ENCODE results near the gene CHRM2.

Gene CHRM2

GRCh38 chr7:137025469-137026175, 157.2 kb downstream of the CHRM2 start:
- Histone ChIP-seq H3K9ac (no peak overlapping the region), H3K27ac (no peak overlapping the region), H3K4me1 (no peaks in the 10 kb centered on the region), H3K27me3 (no peaks in the 10 kb centered on the region), H4K20me1 (no peaks in the 10 kb centered on the region), H3K36me3 (no peaks in the 10 kb centered on the region), H3K9me3 (replicated peaks in 1 of 11) (no peaks in the 10 kb centered on the region), H3K4me2 (no peak overlapping the region), H3K4me3 (no peak overlapping the region)
- no peak for TF ChIP-seq Cebpa-rat (IDR thresholded peaks at IDR 0.05)

GRCh38 chr7:137026176-137026500, 157.7 kb downstream of the CHRM2 start:
- no peaks in the 10 kb centered on the region for H3K4me1 ChIP-seq
- H3K4me2 ChIP-seq, result no peak overlapping the region
- no peak for TF ChIP-seq Cebpa-rat (IDR thresholded peaks at IDR 0.05)
- H3K36me3 ChIP-seq, result no peaks in the 10 kb centered on the region
- H3K9me3 ChIP-seq (replicated peaks in 1 of 11), result no peaks in the 10 kb centered on the region
- no peak overlapping the region for H3K9ac ChIP-seq
- H4K20me1 ChIP-seq, result no peaks in the 10 kb centered on the region
- no peak overlapping the region for H3K4me3 ChIP-seq
- no peaks in the 10 kb centered on the region for H3K27me3 ChIP-seq
- H3K27ac ChIP-seq, result no peak overlapping the region

GRCh38 chr7:137032436-137032835, 164.0 kb downstream of the CHRM2 start:
- Histone ChIP-seq H3K4me2 (no peak overlapping the region), H3K27ac (no peak overlapping the region), H3K4me3 (no peak overlapping the region), H3K9me3 (replicated peaks in 1 of 11) (peaks cover 0 to 4% (median 0%) of the 10 kb centered on the region in 11 experiments; a peak in 1 of 22 replicates), H3K4me1 (no peaks in the 10 kb centered on the region), H3K27me3 (no peaks in the 10 kb centered on the region), H3K36me3 (no peaks in the 10 kb centered on the region), H4K20me1 (no peaks in the 10 kb centered on the region), H3K9ac (no peak overlapping the region)
- no peak for TF ChIP-seq Cebpa-rat (IDR thresholded peaks at IDR 0.05)

DNA sequence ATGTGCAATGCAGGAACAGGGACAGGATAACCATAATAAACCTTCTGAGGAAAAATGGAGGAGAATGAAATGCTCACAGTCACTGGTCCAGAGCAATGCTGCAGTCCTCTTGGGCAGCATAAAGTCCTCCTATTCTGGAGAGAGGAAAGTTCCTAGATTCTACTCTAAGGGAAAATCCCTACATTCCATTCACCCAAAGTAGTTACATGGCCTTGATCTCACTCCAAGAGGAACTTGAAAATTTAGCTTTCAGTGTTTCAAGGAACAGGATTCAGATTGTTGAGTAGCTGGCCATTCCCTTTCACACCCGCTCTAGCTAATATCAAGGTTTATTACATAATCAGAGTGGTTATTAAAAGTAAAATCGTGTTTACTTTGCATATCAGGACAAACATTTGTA, 168.3 kb downstream of the CHRM2 start:
- Histone ChIP-seq H4K20me1 (no peaks in the 10 kb centered on the region), H3K36me3 (no peaks in the 10 kb centered on the region), H3K4me2 (no peak overlapping the region), H3K4me1 (no peaks in the 10 kb centered on the region), H3K9me3 (replicated peaks in 1 of 11) (peaks cover 0 to 4% (median 0%) of the 10 kb centered on the region in 11 experiments; a peak in 1 of 22 replicates), H3K4me3 (no peak overlapping the region), H3K27me3 (no peaks in the 10 kb centered on the region), H3K27ac (no peak overlapping the region), H3K9ac (no peak overlapping the region)
- no peak for TF ChIP-seq Cebpa-rat (IDR thresholded peaks at IDR 0.05)

DNA sequence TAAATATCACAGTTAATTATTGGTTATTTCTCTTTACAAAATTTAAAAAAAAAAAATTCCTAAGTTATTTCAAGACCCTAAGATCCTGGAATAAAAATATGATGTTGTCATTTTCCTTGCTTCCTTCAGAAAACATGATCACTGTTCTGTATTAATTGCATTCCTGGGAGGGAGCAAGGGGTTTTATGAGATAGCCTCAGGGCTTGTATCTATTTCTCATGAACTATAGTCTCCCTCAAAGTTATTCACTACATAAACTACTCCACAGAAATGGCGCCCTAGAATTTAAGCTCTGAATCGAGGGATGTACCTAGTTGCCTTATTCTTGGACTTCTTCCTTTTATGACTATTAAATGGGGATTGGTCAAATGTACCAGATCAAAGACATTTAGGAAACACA, 170.3 kb downstream of the CHRM2 start:
- no peak overlapping the region for H3K4me2 ChIP-seq
- H4K20me1 ChIP-seq, result no peaks in the 10 kb centered on the region
- H3K36me3 ChIP-seq, result no peaks in the 10 kb centered on the region
- no peak overlapping the region for H3K9ac ChIP-seq
- peaks cover 0 to 4% (median 0%) of the 10 kb centered on the region in 11 experiments; a peak in 1 of 22 replicates for H3K9me3 ChIP-seq (replicated peaks in 1 of 11)
- H3K27me3 ChIP-seq, result no peaks in the 10 kb centered on the region
- no peak for TF ChIP-seq Cebpa-rat (IDR thresholded peaks at IDR 0.05)
- no peaks in the 10 kb centered on the region for H3K4me1 ChIP-seq
- no peak overlapping the region for H3K27ac ChIP-seq
- no peak overlapping the region for H3K4me3 ChIP-seq

DNA sequence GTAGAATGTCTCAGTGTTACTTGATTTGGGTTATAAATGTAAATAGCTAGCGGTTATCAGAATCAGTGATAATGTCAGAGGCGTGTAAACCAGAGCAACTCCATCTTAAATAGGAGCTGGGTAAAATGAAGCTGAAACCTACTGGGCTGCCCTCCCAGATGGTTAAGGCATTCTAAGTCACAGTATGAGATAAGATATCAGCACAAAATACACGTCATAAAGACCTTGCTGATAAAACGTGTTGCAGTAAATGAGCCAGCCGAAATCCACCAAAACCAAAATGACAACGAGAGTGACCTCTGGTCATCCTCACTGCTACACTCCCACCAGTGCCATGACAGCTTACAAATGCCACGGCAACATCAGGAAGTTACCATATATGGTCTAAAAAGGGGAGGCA, 172.3 kb downstream of the CHRM2 start:
- Histone ChIP-seq H3K4me2 (no peak overlapping the region), H3K4me1 (no peaks in the 10 kb centered on the region), H4K20me1 (no peaks in the 10 kb centered on the region), H3K9me3 (replicated peaks in 1 of 11) (peaks cover 0 to 2% (median 0%) of the 10 kb centered on the region in 11 experiments; a peak in 1 of 22 replicates), H3K27ac (no peak overlapping the region), H3K36me3 (no peaks in the 10 kb centered on the region), H3K4me3 (no peak overlapping the region), H3K27me3 (no peaks in the 10 kb centered on the region), H3K9ac (no peak overlapping the region)
- TF ChIP-seq Cebpa-rat (IDR thresholded peaks at IDR 0.05), result no peak

DNA sequence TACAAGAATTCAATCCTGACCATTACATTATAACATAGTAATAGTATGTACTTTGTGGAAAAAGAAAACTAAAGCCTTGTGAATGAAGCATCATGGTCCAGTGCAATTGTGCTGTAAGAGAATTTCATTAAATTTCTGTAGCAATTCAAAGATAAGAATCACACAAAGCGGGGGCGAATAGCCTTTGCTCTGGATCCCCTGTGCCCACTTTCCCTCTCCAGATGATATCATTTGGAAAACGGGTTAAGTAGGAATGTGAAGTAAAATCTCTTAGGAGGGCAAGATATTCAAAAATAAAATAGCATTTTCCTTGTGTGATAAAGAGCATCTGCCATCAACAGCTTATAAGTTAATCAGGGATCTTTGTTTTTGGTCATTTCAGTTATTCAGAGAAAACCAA, 177.1 kb downstream of the CHRM2 start:
- TF ChIP-seq Cebpa-rat (IDR thresholded peaks at IDR 0.05), result no peak
- H3K9me3 ChIP-seq (replicated peaks in 1 of 11), result no peaks in the 10 kb centered on the region
- H3K4me3 ChIP-seq, result no peak overlapping the region
- no peaks in the 10 kb centered on the region for H3K36me3 ChIP-seq
- no peak overlapping the region for H3K27ac ChIP-seq
- no peaks in the 10 kb centered on the region; a peak in 1 of 20 replicates for H3K4me1 ChIP-seq
- H3K9ac ChIP-seq, result no peak overlapping the region
- H4K20me1 ChIP-seq, result no peaks in the 10 kb centered on the region
- H3K4me2 ChIP-seq, result no peak overlapping the region
- no peaks in the 10 kb centered on the region for H3K27me3 ChIP-seq

GRCh38 chr7:137069249-137069963, 201.0 kb downstream of the CHRM2 start:
- no peak overlapping the region for H3K4me3 ChIP-seq
- H4K20me1 ChIP-seq, result no peaks in the 10 kb centered on the region
- no peaks in the 10 kb centered on the region for H3K9me3 ChIP-seq (replicated peaks in 1 of 11)
- H3K36me3 ChIP-seq, result no peaks in the 10 kb centered on the region
- no peaks in the 10 kb centered on the region for H3K27me3 ChIP-seq
- H3K9ac ChIP-seq, result no peak overlapping the region
- no peak overlapping the region for H3K4me2 ChIP-seq
- peaks cover 0 to 14% (median 0%) of the 10 kb centered on the region in 10 experiments; a peak in 7 of 20 replicates for H3K4me1 ChIP-seq
- TF ChIP-seq Cebpa-rat (IDR thresholded peaks at IDR 0.05), result no peak
- no peak overlapping the region for H3K27ac ChIP-seq

Measured in BLaER1 treated with 17β-estradiol and CSF1 and Interleukin-3, amounts not matched to agents 10 nM and 100 nM (cell line).